Osteoblast (primary cell): ENCODE data around the gene TAGAP. TPM values are rescaled to one million over a fixed set of nuclear protein-coding genes. Genes with fewer than 3 reads are reported as not detected.

Source experiments
- DNase-seq: peaks from one replicate; pipeline ENCODE4 v3.0.0; 2011; ENCODE audit warnings: low spot score, mixed read lengths; ENCODE audit not compliant: insufficient read length; ENCODE audit errors: missing footprints
- H2AFZ ChIP-seq: 2 replicates; pipeline ENCODE4 v1.6.0; 2011; ENCODE audit warnings: mild to moderate bottlenecking, low read length
- H3K27ac ChIP-seq: 2 replicates; pipeline ENCODE4 v1.5.1; 2011; ENCODE audit warnings: mild to moderate bottlenecking, low read depth, low read length, moderate library complexity
- H3K27me3 ChIP-seq: 2 replicates; pipeline ENCODE4 v1.6.0; 2012; ENCODE audit warnings: mild to moderate bottlenecking, control low read depth, inconsistent platforms, low read length, moderate library complexity; ENCODE audit not compliant: insufficient read depth
- H3K36me3 ChIP-seq: 2 replicates; pipeline ENCODE4 v1.5.1; 2011; ENCODE audit warnings: mild to moderate bottlenecking, low read length, control low read depth, moderate library complexity; ENCODE audit not compliant: insufficient read depth
- H3K4me1 ChIP-seq: 2 replicates; pipeline ENCODE4 v1.5.1; 2011; ENCODE audit warnings: mild to moderate bottlenecking, low read length, control low read depth, moderate library complexity; ENCODE audit not compliant: insufficient read depth
- H3K4me2 ChIP-seq: 2 replicates; pipeline ENCODE4 v1.6.0; 2011; ENCODE audit warnings: mild to moderate bottlenecking, low read length; ENCODE audit not compliant: insufficient read depth
- H3K4me3 ChIP-seq: fragments of 200-600 bp; sonication (generic); 3 replicates; pipeline ENCODE4 v1.5.1; 2012; ENCODE audit warnings: mild to moderate bottlenecking, low read length, inconsistent platforms; ENCODE audit not compliant: insufficient read depth
- H3K79me2 ChIP-seq: 2 replicates; pipeline ENCODE4 v1.6.0; 2012; ENCODE audit warnings: mild to moderate bottlenecking, low read length, control low read depth, inconsistent platforms; ENCODE audit not compliant: insufficient read depth
- H3K9me3 ChIP-seq: 2 replicates; pipeline ENCODE4 v1.5.1; 2011; ENCODE audit warnings: low read depth, low read length, control low read depth
- H4K20me1 ChIP-seq: 2 replicates; pipeline ENCODE4 v1.6.0; 2012; ENCODE audit warnings: mild to moderate bottlenecking, low read length, control low read depth; ENCODE audit not compliant: insufficient read depth
- CTCF ChIP-seq: IDR thresholded peaks from 2 replicates; pipeline ENCODE4 v1.5.1; 2011; ENCODE audit warnings: mild to moderate bottlenecking, low read depth, low read length, moderate library complexity; ENCODE audit errors: extremely low read depth
- total RNA-seq: library from RNA; depleted of rRNA; stranded (reverse); fragments of >200 nt; gene quantifications from 2 replicates; pipeline ENCODE4 v1.2.3, GENCODE V29; 2012

The TAGAP gene
- total RNA-seq, 1 donor, result not detected

GRCh38 chr6:159061805-159062563 lies 17.2 kb upstream of the TAGAP start:
- Histone ChIP-seq H3K4me2 (no peak overlapping the region), H3K4me1 (no peaks in the 10 kb centered on the region), H4K20me1 (no peaks in the 10 kb centered on the region), H3K27me3 (peaks cover 49% of the 10 kb centered on the region), H3K36me3 (no peaks in the 10 kb centered on the region), H3K4me3 (no peak overlapping the region), H3K79me2 (no peaks in the 10 kb centered on the region), H2AFZ (no peak overlapping the region), H3K9me3 (no peaks in the 10 kb centered on the region), H3K27ac (no peak overlapping the region)
- no peak for TF ChIP-seq CTCF
- DNase-seq, result no peak

GRCh38 chr6:159061146-159061545 lies 16.4 kb upstream of the TAGAP start:
- H3K27ac ChIP-seq, result no peak overlapping the region
- H3K79me2 ChIP-seq, result no peaks in the 10 kb centered on the region
- H4K20me1 ChIP-seq, result no peaks in the 10 kb centered on the region
- H3K4me2 ChIP-seq, result no peak overlapping the region
- no peak for TF ChIP-seq CTCF
- DNase-seq, result no peak
- H2AFZ ChIP-seq, result no peak overlapping the region
- no peak overlapping the region for H3K4me3 ChIP-seq
- no peaks in the 10 kb centered on the region for H3K4me1 ChIP-seq
- H3K36me3 ChIP-seq, result no peaks in the 10 kb centered on the region
- H3K27me3 ChIP-seq, result peaks cover 56% of the 10 kb centered on the region
- no peaks in the 10 kb centered on the region for H3K9me3 ChIP-seq

- TF ChIP-seq CTCF, result no peak
- H2AFZ ChIP-seq, result no peak overlapping the region
- no peaks in the 10 kb centered on the region for H3K9me3 ChIP-seq
- H3K79me2 ChIP-seq, result no peaks in the 10 kb centered on the region
- H3K4me2 ChIP-seq, result no peak overlapping the region
- no peaks in the 10 kb centered on the region for H3K4me1 ChIP-seq
- no peaks in the 10 kb centered on the region for H4K20me1 ChIP-seq
- no peaks in the 10 kb centered on the region for H3K36me3 ChIP-seq
- no peak for DNase-seq
- peaks cover 60% of the 10 kb centered on the region for H3K27me3 ChIP-seq
- no peak overlapping the region for H3K4me3 ChIP-seq
- no peak overlapping the region for H3K27ac ChIP-seq
These were observed 15.2 kb upstream of the TAGAP start for GRCh38 chr6:159059885-159060506.

GRCh38 chr6:159059141-159059540 lies 14.3 kb upstream of the TAGAP start:
- Histone ChIP-seq H4K20me1 (no peaks in the 10 kb centered on the region), H3K4me1 (no peaks in the 10 kb centered on the region), H3K4me3 (no peak overlapping the region), H3K27ac (no peak overlapping the region), H3K36me3 (no peaks in the 10 kb centered on the region), H3K27me3 (peaks cover 58% of the 10 kb centered on the region), H2AFZ (no peak overlapping the region), H3K79me2 (no peaks in the 10 kb centered on the region), H3K4me2 (no peak overlapping the region), H3K9me3 (no peaks in the 10 kb centered on the region)
- no peak for TF ChIP-seq CTCF
- DNase-seq, result no peak
